8988T (cell line): ENCODE results near the gene LAD1.
A peak's percentile ranks its signal among the peaks of the same experiment; 100 is the strongest.

Source experiments
- DNase-seq: peaks from one replicate; pipeline ENCODE4 v3.0.0; 2011

Gene LAD1

GRCh38 chr1:201346337-201346939, 52.7 kb downstream of the LAD1 start:
- DNase-seq, result peak; percentile 51

GRCh38 chr1:201345081-201345355, 54.1 kb downstream of the LAD1 start:
- no peak for DNase-seq

- DNase-seq, result no peak
These were observed 54.7 kb downstream of the LAD1 start for GRCh38 chr1:201344206-201345080.

- no peak for DNase-seq
These were observed 57.7 kb downstream of the LAD1 start for GRCh38 chr1:201341377-201341776.

GRCh38 chr1:201336711-201337450, 62.2 kb downstream of the LAD1 start:
- no peak for DNase-seq

GRCh38 chr1:201335901-201336300, 63.2 kb downstream of the LAD1 start:
- DNase-seq, result no peak

- DNase-seq, result no peak
These were observed 63.8 kb downstream of the LAD1 start for GRCh38 chr1:201335174-201335870.

GRCh38 chr1:201334325-201335173, 64.6 kb downstream of the LAD1 start:
- no peak for DNase-seq

GRCh38 chr1:201332616-201333335, 66.3 kb downstream of the LAD1 start:
- no peak for DNase-seq

GRCh38 chr1:201332021-201332420, 67.1 kb downstream of the LAD1 start:
- DNase-seq, result no peak

GRCh38 chr1:201331166-201331565, 68.0 kb downstream of the LAD1 start:
- no peak for DNase-seq
